Stimulated activated CD8-positive, alpha-beta memory T cell treated with anti-CD3 and anti-CD28 coated beads, Interleukin-15, amount 100 ng/mL, for 48 hours (primary cell): ENCODE results near the gene EREG.

Experiments
- DNase-seq, 2 donors: peaks; one replicate each; pipeline ENCODE4 v3.0.0-alpha.2; 2020; ENCODE audit warnings: low read depth in 2 of 2

The EREG gene

GRCh38 chr4:74344031-74344430 is 20.9 kb upstream of the EREG start:
- DNase-seq = no peak

- no peak for DNase-seq
Observed at GRCh38 chr4:74353858-74354257, 11.1 kb upstream of the EREG start.

GRCh38 chr4:74357965-74358364 is 7.0 kb upstream of the EREG start:
- no peak for DNase-seq

- no peak for DNase-seq
Observed at GRCh38 chr4:74361671-74362070, 3.3 kb upstream of the EREG start.

GRCh38 chr4:74362347-74362746 is 2.6 kb upstream of the EREG start:
- no peak for DNase-seq

- no peak for DNase-seq
Observed at GRCh38 chr4:74364256-74364651, 691 bp upstream of the EREG start.

- DNase-seq = no peak
Observed at GRCh38 chr4:74365761-74366160, 816 bp downstream of the EREG start.

GRCh38 chr4:74366367-74366911 is 1.5 kb downstream of the EREG start:
- DNase-seq = no peak

- DNase-seq = no peak
Observed at GRCh38 chr4:74367656-74368290, 2.8 kb downstream of the EREG start.

- DNase-seq = no peak
Observed at GRCh38 chr4:74368596-74368995, 3.7 kb downstream of the EREG start.

GRCh38 chr4:74369855-74370254 is 4.9 kb downstream of the EREG start:
- no peak for DNase-seq

GRCh38 chr4:74370912-74371311 is 6.0 kb downstream of the EREG start:
- no peak for DNase-seq

GRCh38 chr4:74374128-74374527 is 9.2 kb downstream of the EREG start:
- no peak for DNase-seq

- no peak for DNase-seq
Observed at GRCh38 chr4:74374561-74375327, 9.8 kb downstream of the EREG start.

GRCh38 chr4:74375824-74376426 is 11.0 kb downstream of the EREG start:
- DNase-seq = no peak

GRCh38 chr4:74376888-74377483 is 12.0 kb downstream of the EREG start:
- no peak for DNase-seq

- no peak for DNase-seq
Observed at GRCh38 chr4:74377714-74378113, 12.8 kb downstream of the EREG start.

GRCh38 chr4:74378573-74378972 is 13.6 kb downstream of the EREG start:
- no peak for DNase-seq

GRCh38 chr4:74379912-74380311 is 15.0 kb downstream of the EREG start:
- no peak for DNase-seq

- no peak for DNase-seq
Observed at GRCh38 chr4:74385386-74385785, 20.4 kb downstream of the EREG start.

- DNase-seq = no peak
Observed at GRCh38 chr4:74386159-74386558, 21.2 kb downstream of the EREG start.

- no peak for DNase-seq
Observed at GRCh38 chr4:74387790-74388189, 22.8 kb downstream of the EREG start.
